HG03565 (cell line): Measurements from ENCODE around the gene DST.

Experiments used
- ATAC-seq: cut with Tn5 transposase; IDR thresholded peaks from one replicate; pipeline ENCODE4 v1.9.1; 2021; ENCODE audit warnings: mild to moderate bottlenecking, moderate library complexity; ENCODE audit not compliant: unreplicated experiment

Gene DST

GRCh38 chr6:56539527-56540105 lies 103.1 kb downstream of the DST start:
- ATAC-seq = no peak

- no peak for ATAC-seq
These were observed 103.8 kb downstream of the DST start for GRCh38 chr6:56538851-56539250.

GRCh38 chr6:56537223-56537770 lies 105.4 kb downstream of the DST start:
- ATAC-seq = no peak

- no peak for ATAC-seq
These were observed 106.2 kb downstream of the DST start for GRCh38 chr6:56536536-56536935.

GRCh38 chr6:56535626-56536025 lies 107.1 kb downstream of the DST start:
- ATAC-seq = no peak

GRCh38 chr6:56534680-56535419 lies 107.8 kb downstream of the DST start:
- no peak for ATAC-seq

GRCh38 chr6:56532766-56533551 lies 109.7 kb downstream of the DST start:
- no peak for ATAC-seq

- no peak for ATAC-seq
These were observed 110.7 kb downstream of the DST start for GRCh38 chr6:56531839-56532595.

GRCh38 chr6:56529594-56530191 lies 113.0 kb downstream of the DST start:
- ATAC-seq = no peak

- no peak for ATAC-seq
These were observed 114.3 kb downstream of the DST start for GRCh38 chr6:56528412-56528841.

- ATAC-seq = no peak
These were observed 114.8 kb downstream of the DST start for GRCh38 chr6:56527934-56528333.

- no peak for ATAC-seq
These were observed 115.7 kb downstream of the DST start for GRCh38 chr6:56526860-56527544.

GRCh38 chr6:56525974-56526789 lies 116.5 kb downstream of the DST start:
- no peak for ATAC-seq

- no peak for ATAC-seq
These were observed 117.6 kb downstream of the DST start for GRCh38 chr6:56524891-56525703.

GRCh38 chr6:56522495-56523270 lies 120.0 kb downstream of the DST start:
- no peak for ATAC-seq

GRCh38 chr6:56521976-56522375 lies 120.7 kb downstream of the DST start:
- no peak for ATAC-seq

GRCh38 chr6:56521454-56521853 lies 121.2 kb downstream of the DST start:
- ATAC-seq = no peak
